Dedifferentiated amniotic fluid mesenchymal stem cell (primary cell): ENCODE measurements around the gene COX8A.
"Not testable (repeated sequence)": the region's sequence is repeated elsewhere in the genome, so short reads cannot be mapped to it uniquely, and the experiment has no call there.

ENCODE experiments used
- DNase-seq: peaks from one replicate; pipeline ENCODE4 v3.0.0-alpha.2; 2016; ENCODE audit errors: extremely low spot score

The COX8A gene

DNA sequence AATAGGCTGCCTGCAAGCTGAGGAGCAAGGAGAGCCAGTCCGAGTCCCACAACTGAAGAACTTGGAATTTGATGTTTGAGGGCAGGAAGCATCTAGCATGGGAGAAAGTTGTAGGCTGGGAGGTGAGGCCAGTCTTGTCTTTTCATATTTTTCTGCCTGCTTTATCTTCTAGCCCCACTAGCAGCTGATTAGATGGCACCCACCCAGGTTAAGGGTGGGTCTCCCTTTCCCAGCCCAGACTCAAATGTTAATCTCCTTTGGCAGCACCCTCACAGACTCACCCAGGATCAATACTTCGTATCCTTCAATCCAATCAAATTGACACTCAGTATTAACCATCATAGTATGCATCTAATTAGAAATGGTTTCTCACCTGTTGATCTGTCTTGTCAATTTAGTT, 5.0 kb upstream of the COX8A start:
- DNase-seq, result no peak

- no peak for DNase-seq
These were observed 3.5 kb upstream of the COX8A start for GRCh38 chr11:63970902-63971301.

GRCh38 chr11:63973912-63974258, 535 bp upstream of the COX8A start:
- not testable (repeated sequence) for DNase-seq

DNA sequence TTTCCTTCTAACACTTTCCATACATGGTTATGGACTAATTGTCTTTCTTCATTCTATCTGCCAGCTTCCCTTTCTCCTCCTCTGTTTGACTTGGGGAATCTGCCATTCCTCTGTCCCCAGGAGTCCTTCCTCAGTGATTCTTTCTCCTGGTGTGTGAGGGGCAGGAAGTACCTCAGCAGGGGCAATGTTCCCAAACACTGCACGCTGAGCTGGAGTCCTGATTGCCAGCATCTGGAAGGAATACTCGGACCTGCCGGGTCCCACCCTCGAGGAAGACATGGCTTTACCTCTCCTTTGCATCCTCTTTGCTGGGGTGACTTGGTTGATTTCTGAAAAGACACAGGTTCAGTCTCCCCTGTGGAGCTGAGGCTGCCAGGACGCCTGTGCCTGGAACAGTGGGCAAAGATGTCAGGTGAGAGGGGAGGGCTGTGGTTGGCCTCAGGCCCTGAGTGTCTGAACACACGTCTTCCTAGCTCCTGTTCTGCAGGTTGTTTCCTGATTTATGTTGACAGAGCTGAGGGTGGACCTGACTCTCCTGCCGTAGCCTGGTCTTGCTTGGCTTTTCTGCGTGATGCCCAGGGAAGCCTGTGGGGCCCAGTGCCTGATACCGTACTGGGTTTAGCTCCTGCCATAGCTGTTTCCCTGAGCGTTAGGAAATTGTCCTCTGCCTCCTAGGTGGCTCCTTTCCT, 4.3 kb downstream of the COX8A start:
- DNase-seq, result no peak

- no peak for DNase-seq
These were observed 5.0 kb downstream of the COX8A start for GRCh38 chr11:63979426-63979825.

DNA sequence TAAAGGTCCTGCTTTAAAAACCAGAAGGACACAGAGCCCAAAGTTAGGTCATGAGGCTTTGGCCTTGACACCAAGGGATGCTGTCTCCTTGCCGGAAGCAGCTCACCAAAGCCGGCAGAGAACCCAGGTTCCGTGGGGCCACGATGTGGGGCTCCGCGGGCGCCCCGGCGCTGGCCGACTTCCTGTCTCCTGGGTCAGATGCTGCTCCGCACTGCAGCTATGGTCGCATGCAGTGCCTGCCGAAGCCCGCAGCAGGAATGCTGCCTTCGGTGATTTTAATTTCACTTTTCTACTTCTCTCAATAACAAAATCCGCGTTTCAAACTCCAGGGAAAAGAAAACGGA, 11.4 kb downstream of the COX8A start:
- no peak for DNase-seq

GRCh38 chr11:63986156-63986931, 11.9 kb downstream of the COX8A start, which contains the start of gene OTUB1:
OTUB1 (plus strand) TSS chr11:63986438; CDS start chr11:63986457, 19 bp downstream.
- peak; percentile 86 for DNase-seq

DNA sequence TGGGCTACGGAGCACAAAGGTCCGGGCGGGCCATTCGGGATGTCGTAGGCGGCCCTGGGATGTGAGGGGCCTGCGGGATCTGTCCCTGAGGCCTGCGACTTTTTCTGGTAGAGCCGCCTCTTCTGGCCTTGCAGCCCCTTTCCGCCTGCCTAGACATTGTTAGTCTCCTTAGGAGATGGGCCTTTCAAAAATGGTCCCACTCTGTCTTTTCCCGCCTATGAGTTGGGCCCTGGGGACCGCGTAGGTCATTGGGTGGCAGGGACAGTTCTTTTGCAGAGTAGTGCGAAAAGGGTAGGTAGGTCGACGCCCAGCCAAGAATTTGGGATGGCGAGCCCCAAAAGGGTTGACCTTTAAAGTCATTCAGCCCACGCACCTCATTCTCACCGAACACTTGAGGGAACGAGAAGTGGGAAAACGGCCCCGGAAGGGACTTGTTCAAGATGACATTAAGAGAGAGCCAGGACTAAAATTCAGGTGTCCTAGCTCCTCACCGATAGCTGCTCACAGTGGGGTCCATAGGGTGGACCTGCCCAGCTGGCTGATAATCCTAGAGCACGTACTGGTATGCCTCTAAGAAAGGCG, 12.6 kb downstream of the COX8A start:
- DNase-seq, result no peak

- DNase-seq, result no peak
These were observed 17.1 kb downstream of the COX8A start for GRCh38 chr11:63991558-63991957.

DNA sequence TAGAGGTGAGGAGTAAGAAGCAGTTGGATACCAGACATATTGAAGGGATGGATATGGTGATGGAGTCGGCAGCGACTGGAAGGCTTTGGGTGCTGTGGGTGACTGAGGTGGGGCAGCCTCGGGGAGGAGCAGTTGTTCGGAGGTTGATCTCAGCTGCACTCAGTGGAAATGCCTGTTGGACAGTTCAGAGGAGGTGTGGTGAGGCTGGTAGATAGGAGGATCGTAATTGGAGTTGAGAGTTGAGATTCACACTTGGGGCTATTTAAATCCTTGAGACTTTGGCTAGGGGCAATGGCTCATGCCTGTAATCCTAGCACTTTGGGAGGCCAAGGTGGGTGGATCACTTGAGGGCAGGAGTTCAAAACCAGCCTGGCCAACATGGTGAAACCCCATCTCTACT, 18.7 kb downstream of the COX8A start:
- no peak for DNase-seq

DNA sequence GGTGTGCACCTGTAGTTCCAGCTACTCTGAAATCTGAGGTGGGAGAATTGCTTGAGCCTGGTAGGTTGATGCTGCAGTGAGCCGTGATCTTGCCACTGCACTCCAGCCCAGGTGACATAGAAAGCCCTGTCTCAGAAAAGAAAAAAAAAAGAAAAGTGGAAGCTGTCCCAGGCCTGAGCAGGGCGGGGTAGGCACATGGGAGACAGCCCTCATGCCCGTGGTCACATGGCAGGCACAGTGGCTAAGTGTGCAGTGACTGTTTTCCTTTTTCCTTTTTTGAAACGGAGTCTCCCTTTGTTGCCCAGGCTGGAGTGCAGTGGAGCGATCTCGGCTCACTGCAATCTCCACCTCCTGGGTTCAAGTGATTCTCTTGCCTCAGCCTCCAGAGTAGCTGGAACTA, 19.6 kb downstream of the COX8A start:
- DNase-seq, result no peak

DNA sequence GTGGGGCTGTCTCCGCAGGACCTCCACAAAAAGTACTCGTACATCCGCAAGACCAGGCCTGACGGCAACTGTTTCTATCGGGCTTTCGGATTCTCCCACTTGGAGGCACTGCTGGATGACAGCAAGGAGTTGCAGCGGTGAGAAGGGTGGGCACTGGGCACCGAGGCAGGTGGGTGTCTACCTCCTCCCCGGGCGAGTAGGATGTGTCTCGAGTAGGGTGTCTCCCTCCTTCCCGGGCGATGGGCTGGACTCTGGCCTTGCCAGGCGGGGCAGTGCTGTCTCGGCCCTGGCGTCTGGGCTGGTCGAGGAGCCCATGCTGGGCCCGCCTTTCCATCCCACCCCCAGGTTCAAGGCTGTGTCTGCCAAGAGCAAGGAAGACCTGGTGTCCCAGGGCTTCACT, 22.1 kb downstream of the COX8A start:
- DNase-seq, result no peak

DNA sequence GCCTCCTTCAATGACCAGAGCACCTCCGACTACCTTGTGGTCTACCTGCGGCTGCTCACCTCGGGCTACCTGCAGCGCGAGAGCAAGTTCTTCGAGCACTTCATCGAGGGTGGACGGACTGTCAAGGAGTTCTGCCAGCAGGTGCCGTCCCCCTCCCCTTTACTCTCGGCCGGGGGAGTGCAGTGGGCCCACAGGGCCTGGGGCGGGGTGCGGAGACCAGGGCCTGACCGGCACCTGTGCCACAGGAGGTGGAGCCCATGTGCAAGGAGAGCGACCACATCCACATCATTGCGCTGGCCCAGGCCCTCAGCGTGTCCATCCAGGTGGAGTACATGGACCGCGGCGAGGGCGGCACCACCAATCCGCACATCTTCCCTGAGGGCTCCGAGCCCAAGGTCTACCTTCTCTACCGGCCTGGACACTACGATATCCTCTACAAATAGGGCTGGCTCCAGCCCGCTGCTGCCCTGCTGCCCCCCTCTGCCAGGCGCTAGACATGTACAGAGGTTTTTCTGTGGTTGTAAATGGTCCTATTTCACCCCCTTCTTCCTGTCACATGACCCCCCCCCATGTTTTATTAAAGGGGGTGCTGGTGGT, 22.8 kb downstream of the COX8A start:
- DNase-seq, result no peak

- no peak for DNase-seq
These were observed 23.4 kb downstream of the COX8A start for GRCh38 chr11:63997801-63998337.

DNA sequence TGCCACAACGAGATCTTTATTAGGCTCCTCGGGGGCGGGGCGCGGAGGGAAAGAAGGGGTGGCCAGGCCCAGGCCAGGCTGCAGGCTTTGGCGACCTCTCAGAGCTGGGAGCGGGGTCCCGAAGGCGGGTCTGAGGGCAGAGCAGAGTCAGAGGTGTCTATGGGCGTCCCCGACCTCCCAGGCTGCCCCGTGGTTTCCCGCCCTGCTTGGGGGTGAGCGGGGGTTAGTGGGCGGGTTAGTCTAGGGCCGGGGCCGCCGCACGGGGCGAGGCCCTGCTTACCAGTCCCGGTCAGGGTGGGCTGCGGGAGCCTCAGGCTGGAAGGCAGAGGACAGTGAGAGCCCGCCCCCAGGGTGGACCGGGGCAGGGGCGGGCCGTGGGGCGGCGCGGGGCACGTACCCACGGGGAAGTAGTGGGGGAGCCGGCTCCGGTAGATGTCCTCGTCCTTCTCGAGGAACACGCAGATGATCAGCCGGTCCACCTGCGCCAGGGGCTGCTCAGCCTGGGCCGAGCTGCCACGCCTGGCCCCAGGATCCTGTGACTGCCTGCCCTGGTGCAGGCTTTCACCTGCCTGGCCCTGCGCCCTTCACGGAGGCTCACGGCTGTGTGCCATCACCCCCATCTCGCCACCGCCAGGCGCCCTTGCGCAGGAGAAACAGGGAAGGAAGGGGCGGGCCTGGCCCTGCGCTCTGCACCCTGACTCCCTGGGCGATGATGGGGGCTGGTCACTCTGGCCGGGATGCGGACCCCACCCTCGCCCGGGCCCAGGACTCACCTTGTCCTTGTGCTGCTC, 24.3 kb downstream of the COX8A start:
- DNase-seq, result no peak

GRCh38 chr11:63999349-64000025, 25.1 kb downstream of the COX8A start:
- DNase-seq, result no peak

- peak; percentile 26 for DNase-seq
These were observed 25.8 kb downstream of the COX8A start for GRCh38 chr11:64000026-64000739.

DNA sequence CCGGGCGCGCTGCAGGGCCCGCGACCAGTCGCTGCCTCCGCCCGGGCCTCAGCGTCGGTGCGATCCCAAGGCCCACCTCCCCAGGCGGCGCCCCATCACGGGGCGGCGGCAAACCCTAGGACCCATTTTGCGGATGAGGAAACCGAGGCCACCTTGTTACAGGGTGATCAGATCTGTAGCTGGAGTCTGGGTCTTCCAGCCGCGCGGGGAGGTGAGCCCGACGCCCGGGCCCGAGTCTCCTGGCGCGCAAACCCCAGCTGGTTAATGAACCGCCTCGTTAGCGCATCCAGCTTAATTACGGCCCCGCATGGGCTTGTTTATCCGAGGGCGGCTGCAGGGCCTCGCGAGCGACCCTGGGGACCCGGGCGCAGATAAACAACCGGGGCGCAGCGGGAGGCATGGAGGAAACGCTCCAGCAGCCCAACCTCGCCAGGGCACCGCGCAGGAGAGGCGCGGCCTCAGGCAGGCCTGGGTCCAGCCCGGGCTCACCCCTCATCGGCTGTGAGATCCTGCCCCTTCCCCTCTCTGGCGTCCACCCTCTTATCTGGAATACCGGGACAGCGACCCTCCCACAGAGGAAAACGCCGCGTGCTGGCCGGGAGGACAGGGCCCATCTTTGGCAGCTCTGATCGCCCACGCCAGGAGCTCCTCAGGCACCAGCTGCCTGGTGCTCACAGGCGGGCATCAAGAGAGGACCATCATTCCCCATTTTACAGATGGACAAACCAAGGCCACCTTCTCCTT, 26.5 kb downstream of the COX8A start:
- DNase-seq, result no peak

GRCh38 chr11:64001484-64002420, 27.3 kb downstream of the COX8A start:
- no peak for DNase-seq
